ENCODE results near the gene RGS11. TPM values are rescaled to one million over a fixed set of nuclear protein-coding genes. Genes with fewer than 3 reads are reported as not detected.

RGS11 gene
- total RNA-seq, 1 experiment from 2014 or later: 2.9 TPM

DNA sequence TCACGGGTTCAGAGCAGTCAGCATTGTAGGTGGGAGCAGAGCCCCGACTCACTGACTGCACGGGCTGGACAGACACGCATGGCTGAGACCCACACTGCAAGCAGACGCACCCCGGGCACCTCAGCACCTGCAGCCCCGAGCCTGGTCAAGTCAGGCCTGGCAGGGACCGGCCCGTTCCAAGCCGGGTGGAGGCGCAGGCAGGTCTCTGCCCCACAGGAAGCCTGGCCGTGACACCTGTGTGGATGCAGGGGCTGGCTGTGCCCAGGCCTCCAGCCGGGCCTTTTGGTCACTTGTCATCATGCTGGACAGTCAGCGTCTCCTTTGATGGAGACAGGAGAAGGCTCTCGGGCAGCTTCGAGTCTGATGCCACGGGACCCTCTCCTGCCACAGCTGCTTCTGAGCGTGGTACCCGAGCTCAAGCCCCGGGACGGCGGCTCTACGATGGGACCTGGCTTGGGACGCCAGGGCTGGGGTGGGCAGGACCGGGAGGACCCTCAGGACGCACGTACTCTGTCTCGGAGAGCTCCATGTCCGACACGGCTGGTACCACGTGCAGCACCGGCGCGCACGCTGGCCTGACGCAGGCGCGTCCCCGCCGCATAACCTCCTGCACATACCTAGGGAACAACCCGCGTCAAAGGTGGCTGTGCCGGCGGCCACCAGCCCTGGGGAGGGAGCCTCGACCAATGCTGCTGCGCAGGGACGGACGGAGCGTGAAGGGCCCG lies 15.1 kb upstream of the RGS11 start:
- Histone ChIP-seq H2BK12ac (ENCODE audit: insufficient read length, low read depth, low read length) (no peak overlapping the region), H4K20me1 (ENCODE audit: control insufficient read depth, insufficient read depth, insufficient read length) (no peaks in the 10 kb centered on the region), H2BK20ac (ENCODE audit: low read depth, low read length, poor library complexity, severe bottlenecking) (no peak overlapping the region), H4K5ac (ENCODE audit: insufficient read length, low read depth, low read length) (no peak overlapping the region), H3K18ac (ENCODE audit: insufficient read length, low read depth, low read length) (no peak overlapping the region), H2AK5ac (ENCODE audit: insufficient read length, low read length) (no peak overlapping the region), H2AFZ (ENCODE audit: low read length) (no peak overlapping the region), H2BK15ac (ENCODE audit: low read depth, low read length) (no peak overlapping the region), H2BK5ac (ENCODE audit: insufficient read length, low read length) (no peak overlapping the region), H3K27me3 (ENCODE audit: insufficient read depth, low read length) (no peaks in the 10 kb centered on the region), H3K9me3 (ENCODE audit: control insufficient read depth, low read depth, low read length) (no peaks in the 10 kb centered on the region), H3T11ph (ENCODE audit: low read length) (no peak overlapping the region), H3K4me2 (ENCODE audit: insufficient read depth, insufficient read length, low read length) (no peak overlapping the region), H2BK120ac (ENCODE audit: low read depth, low read length, poor library complexity, severe bottlenecking) (no peak overlapping the region), H3K79me1 (ENCODE audit: insufficient read depth, low read depth, low read length, poor library complexity, severe bottlenecking) (no peaks in the 10 kb centered on the region), H4K8ac (replicated peaks; ENCODE audit: insufficient read length, low read depth, low read length) (no peak overlapping the region), H3K56ac (ENCODE audit: insufficient read length, low read depth, low read length) (no peak overlapping the region), H3K79me2 (ENCODE audit: insufficient read depth, low read length) (no peaks in the 10 kb centered on the region), H3K23ac (ENCODE audit: insufficient read length, low read depth, low read length) (no peak overlapping the region), H3K27ac (ENCODE audit: insufficient read length, low read depth, low read length) (no peak overlapping the region), H3K14ac (ENCODE audit: insufficient read depth, low read length) (no peak overlapping the region), H3K4me1 (ENCODE audit: insufficient read depth, low read length) (no peaks in the 10 kb centered on the region), H3K4ac (ENCODE audit: low read depth, low read length) (no peak overlapping the region), H4K91ac (ENCODE audit: insufficient read length, low read depth, low read length) (no peak overlapping the region), H3K23me2 (ENCODE audit: insufficient read length, low read depth, low read length, poor library complexity, severe bottlenecking) (no peaks in the 10 kb centered on the region), H3K9ac (ENCODE audit: extremely low read depth, insufficient read length, low read length) (no peak overlapping the region)
- peaks cover 7 to 8% of the 10 kb centered on the region in 2 experiments for H3K9me3 Mint-ChIP-seq
- H3K27me3 Mint-ChIP-seq (ENCODE audit: low read depth): no peaks in the 10 kb centered on the region
- TF ChIP-seq CTCF (conservative IDR thresholded peaks at IDR 0.05): no peak
- H3K27ac Mint-ChIP-seq: no peak overlapping the region
- DNase-seq: no peak
- peaks cover 26 to 50% (median 48%) of the 10 kb centered on the region in 3 experiments for H3K36me3 Mint-ChIP-seq (ENCODE audit: insufficient read depth in 1 of 3, low read depth in 3 of 3)
- H3K4me1 Mint-ChIP-seq: no peaks in the 10 kb centered on the region
- WGBS (ENCODE audit: extremely low coverage, insufficient read length, low lambda C conversion rate): no CpG with 5 or more reads among the region's 50 CpGs
- H3K4me3 Mint-ChIP-seq: no peak overlapping the region
